Muscle of leg (tissue), 11 donors: Measurements from ENCODE around the gene MKX. TPM values are rescaled to one million over a fixed set of nuclear protein-coding genes. Genes with fewer than 3 reads are reported as not detected.

Experiments used
- DNase-seq: peaks from one replicate; pipeline ENCODE4 v3.0.0; 2013
- H3K27ac ChIP-seq: one replicate; pipeline ENCODE4 v1.5.1; 2013; ENCODE audit warnings: mild to moderate bottlenecking, low read length, control low read depth
- H3K27me3 ChIP-seq: one replicate; pipeline ENCODE4 v1.6.1; 2013; ENCODE audit warnings: low read length; ENCODE audit not compliant: control insufficient read depth, insufficient read depth
- H3K36me3 ChIP-seq: one replicate; pipeline ENCODE4 v1.6.1; 2013; ENCODE audit warnings: low read length; ENCODE audit not compliant: control insufficient read depth, insufficient read depth
- H3K4me1 ChIP-seq: one replicate; pipeline ENCODE4 v1.6.1; 2013; ENCODE audit warnings: low read length; ENCODE audit not compliant: control insufficient read depth, insufficient read depth
- H3K4me3 ChIP-seq: one replicate; pipeline ENCODE4 v1.5.1; 2013; ENCODE audit warnings: low read length, control low read depth
- H3K9me3 ChIP-seq: replicated peaks from 2 replicates; pipeline ENCODE4 v1.6.1; 2013; ENCODE audit warnings: low read depth, low read length; ENCODE audit not compliant: control insufficient read depth
- WGBS: methylation state at CpG from one replicate; pipeline ENCODE4 v1.1.5; 2013; ENCODE audit warnings: missing lambda C conversion rate; ENCODE audit not compliant: insufficient coverage; 5-methylcytosine and 5-hydroxymethylcytosine counted together
- polyA plus RNA-seq, 8 donors: library from polyadenylated mRNA; unstranded; fragments of 120-200 nt; gene quantifications; one replicate each; pipeline versions ENCODE4 v1.2.1 to v1.2.3, GENCODE V29; 2013; ENCODE audit warnings: inconsistent platforms in 1 of 8, low replicate concordance in 1 of 8; ENCODE audit not compliant: insufficient read length in 8 of 8, insufficient read depth in 1 of 8
- total RNA-seq: library from RNA; stranded (reverse); fragments of 120-200 nt; gene quantifications from one replicate; pipeline ENCODE4 v1.2.4, GENCODE V29; 2013

Gene MKX
- total and polyA plus RNA-seq, 9 donors = 1.8 to 26.1 (median 5.9) TPM

GRCh38 chr10:27660268-27660667 lies 85.4 kb downstream of the MKX start:
- Histone ChIP-seq H3K36me3 (no peaks in the 10 kb centered on the region), H3K27ac (no peak overlapping the region), H3K9me3 (no peaks in the 10 kb centered on the region), H3K4me3 (no peak overlapping the region), H3K27me3 (no peaks in the 10 kb centered on the region), H3K4me1 (no peaks in the 10 kb centered on the region)
- WGBS = 78% methylated on average over 10 of the region's 11 CpGs
- no peak for DNase-seq

GRCh38 chr10:27659786-27660185 lies 85.8 kb downstream of the MKX start:
- 84% methylated on average over 6 of the region's 6 CpGs for WGBS
- H3K27ac ChIP-seq = no peak overlapping the region

GRCh38 chr10:27658788-27659187 lies 86.8 kb downstream of the MKX start:
- WGBS = 33% methylated on average over 1 of the region's 7 CpGs
- no peaks in the 10 kb centered on the region for H3K4me1 ChIP-seq
- H3K36me3 ChIP-seq = no peaks in the 10 kb centered on the region
- H3K27me3 ChIP-seq = no peaks in the 10 kb centered on the region
- no peak overlapping the region for H3K27ac ChIP-seq
- H3K9me3 ChIP-seq = no peaks in the 10 kb centered on the region
- DNase-seq = no peak
- no peak overlapping the region for H3K4me3 ChIP-seq

More at GRCh38 chr10:27659786-27660185, 85.8 kb downstream of the MKX start:
- Histone ChIP-seq H3K4me1 (no peaks in the 10 kb centered on the region), H3K4me3 (no peak overlapping the region), H3K9me3 (no peaks in the 10 kb centered on the region), H3K27me3 (no peaks in the 10 kb centered on the region), H3K36me3 (no peaks in the 10 kb centered on the region)
- DNase-seq = no peak

- Histone ChIP-seq H3K36me3 (no peaks in the 10 kb centered on the region), H3K9me3 (no peaks in the 10 kb centered on the region), H3K27me3 (no peaks in the 10 kb centered on the region), H3K27ac (no peak overlapping the region), H3K4me1 (no peaks in the 10 kb centered on the region), H3K4me3 (no peak overlapping the region)
- DNase-seq = no peak
- 88% methylated on average over 2 of the region's 4 CpGs for WGBS
These were observed 90.3 kb downstream of the MKX start for GRCh38 chr10:27655296-27655695.

- WGBS = 96% methylated on average over 3 of the region's 6 CpGs
- Histone ChIP-seq H3K27ac (no peak overlapping the region), H3K27me3 (no peaks in the 10 kb centered on the region), H3K9me3 (no peaks in the 10 kb centered on the region), H3K36me3 (no peaks in the 10 kb centered on the region), H3K4me1 (no peaks in the 10 kb centered on the region), H3K4me3 (no peak overlapping the region)
- no peak for DNase-seq
These were observed 91.3 kb downstream of the MKX start for GRCh38 chr10:27654284-27654683.

GRCh38 chr10:27646604-27647175 lies 98.9 kb downstream of the MKX start:
- Histone ChIP-seq H3K27ac (no peak overlapping the region), H3K27me3 (no peaks in the 10 kb centered on the region), H3K4me1 (peaks cover 14% of the 10 kb centered on the region), H3K9me3 (no peaks in the 10 kb centered on the region), H3K4me3 (no peak overlapping the region), H3K36me3 (no peaks in the 10 kb centered on the region)
- DNase-seq = peak; percentile 45
- WGBS = no CpG with 5 or more reads among the region's 4 CpGs

GRCh38 chr10:27646194-27646593 lies 99.4 kb downstream of the MKX start:
- WGBS = no CpG with 5 or more reads among the region's 4 CpGs
- Histone ChIP-seq H3K4me3 (no peak overlapping the region), H3K4me1 (peaks cover 14% of the 10 kb centered on the region), H3K36me3 (no peaks in the 10 kb centered on the region), H3K27me3 (no peaks in the 10 kb centered on the region), H3K9me3 (no peaks in the 10 kb centered on the region), H3K27ac (no peak overlapping the region)
- no peak for DNase-seq

- H3K4me1 ChIP-seq = peaks cover 14% of the 10 kb centered on the region
- peaks cover 2% of the 10 kb centered on the region for H3K9me3 ChIP-seq
- no peak overlapping the region for H3K27ac ChIP-seq
- no peak overlapping the region for H3K4me3 ChIP-seq
- H3K36me3 ChIP-seq = no peaks in the 10 kb centered on the region
- DNase-seq = no peak
- H3K27me3 ChIP-seq = no peaks in the 10 kb centered on the region
- 72% methylated on average over 2 of the region's 5 CpGs for WGBS
These were observed 101.2 kb downstream of the MKX start for GRCh38 chr10:27644307-27644939.

- Histone ChIP-seq H3K27ac (peak overlapping the region; percentile 52), H3K9me3 (peaks cover 2% of the 10 kb centered on the region), H3K36me3 (no peaks in the 10 kb centered on the region), H3K4me1 (peaks cover 14% of the 10 kb centered on the region), H3K27me3 (no peaks in the 10 kb centered on the region), H3K4me3 (no peak overlapping the region)
- WGBS = no CpG with 5 or more reads among the region's 2 CpGs
- peak; percentile 90 for DNase-seq
These were observed 102.3 kb downstream of the MKX start for GRCh38 chr10:27643301-27643700.

- H3K9me3 ChIP-seq = peaks cover 2% of the 10 kb centered on the region
These were observed 103.5 kb downstream of the MKX start for GRCh38 chr10:27642023-27642589.

More at GRCh38 chr10:27642023-27642589, 103.5 kb downstream of the MKX start:
- WGBS = no CpG with 5 or more reads among the region's 2 CpGs
- Histone ChIP-seq H3K4me1 (peaks cover 14% of the 10 kb centered on the region), H3K4me3 (no peak overlapping the region), H3K27ac (no peak overlapping the region), H3K36me3 (no peaks in the 10 kb centered on the region), H3K27me3 (no peaks in the 10 kb centered on the region)
- no peak for DNase-seq
